Measurements from ENCODE around the gene ABCB9. TPM values are rescaled to one million over a fixed set of nuclear protein-coding genes. Genes with fewer than 3 reads are reported as not detected.

Gene ABCB9
- total RNA-seq, 1 experiment from 2014 or later = 14.7 TPM

GRCh38 chr12:122903693-122904034 lies 62.6 kb downstream of the ABCB9 start:
- ATAC-seq (no peak), DNase-seq (ENCODE audit: low read depth, low spot score) (no peak)
- no peaks in the 10 kb centered on the region for H3K79me2 ChIP-seq (ENCODE audit: insufficient read depth, low read length)
- intact Hi-C loops (cut with micrococcal nuclease) = no loop called here
- H3K9ac ChIP-seq (ENCODE audit: low read length) = no peak overlapping the region
- H2AFZ ChIP-seq (ENCODE audit: low read depth, low read length, poor library complexity, severe bottlenecking) = no peak overlapping the region
- no peaks in the 10 kb centered on the region for H3K9me2 ChIP-seq (ENCODE audit: insufficient read depth)
- no peaks in the 10 kb centered on the region for H3K36me3 ChIP-seq (ENCODE audit: control insufficient read depth in 1 of 2, insufficient read depth in 2 of 2, low read length in 2 of 2)
- no peak overlapping the region for H3K27ac ChIP-seq (ENCODE audit: low read depth, low read length)
- POLR2A ChIA-PET = no interaction called here
- CTCF ChIA-PET = interaction anchor here (1.5 kb wide), 1 partner anchor 12 kb away, joined by 3 read pairs; no protein-coding TSS in a partner anchor
- H3K4me3 ChIP-seq (replicated peaks in 1 of 2; ENCODE audit: low read depth in 1 of 2, low read length in 2 of 2) = no peak overlapping the region
- no peak overlapping the region for H3K4me2 ChIP-seq (ENCODE audit: low read length)
- no peaks in the 10 kb centered on the region for H3K27me3 ChIP-seq (ENCODE audit: insufficient read depth, low read length)
- RAD21 ChIA-PET (ENCODE audit: low non-redundant PET in 1 of 2, low total read pairs in 2 of 2, uncharacterized antibody in 2 of 2, unreplicated experiment in 2 of 2) = no interaction called here
- H3K4me1 ChIP-seq (ENCODE audit: control insufficient read depth in 1 of 2, insufficient read depth in 2 of 2, low read length in 2 of 2) = peaks cover 0 to 8% of the 10 kb centered on the region in 2 experiments; a peak in 3 of 4 replicates
- no peaks in the 10 kb centered on the region for H4K20me1 ChIP-seq (ENCODE audit: insufficient read depth)
- no peaks in the 10 kb centered on the region for H3K9me3 ChIP-seq (ENCODE audit: control insufficient read depth in 1 of 2, insufficient read depth in 1 of 2, low read depth in 1 of 2, low read length in 2 of 2)
- no TSS peak for BruUV-seq (replicated peaks)
- no peak for TF ChIP-seq SRF (IDR thresholded peaks at IDR 0.05; ENCODE audit: low read depth)
- no peak for TF ChIP-seq TCF7L2 (IDR thresholded peaks at IDR 0.05; ENCODE audit: borderline replicate concordance, extremely low read depth, insufficient read depth, insufficient read length)
- no peak for TF ChIP-seq CTCF (IDR thresholded peaks at IDR 0.05 in 2 of 3, conservative IDR thresholded peaks at IDR 0.05 in 1 of 3; ENCODE audit: borderline replicate concordance in 1 of 3, insufficient read depth in 1 of 3, low read depth in 2 of 3, low read length in 2 of 3)
- no peak for TF ChIP-seq ATF3 (IDR thresholded peaks at IDR 0.05)

- Histone ChIP-seq H3K9me3 (ENCODE audit: control insufficient read depth in 1 of 2, insufficient read depth in 1 of 2, low read depth in 1 of 2, low read length in 2 of 2) (no peaks in the 10 kb centered on the region), H3K4me2 (ENCODE audit: low read length) (no peak overlapping the region), H3K4me1 (ENCODE audit: control insufficient read depth in 1 of 2, insufficient read depth in 2 of 2, low read length in 2 of 2) (peaks cover 0 to 12% of the 10 kb centered on the region in 2 experiments; a peak in 3 of 4 replicates), H3K27ac (ENCODE audit: low read depth, low read length) (no peak overlapping the region), H3K36me3 (ENCODE audit: control insufficient read depth in 1 of 2, insufficient read depth in 2 of 2, low read length in 2 of 2) (no peaks in the 10 kb centered on the region), H4K20me1 (ENCODE audit: insufficient read depth) (no peaks in the 10 kb centered on the region), H3K4me3 (replicated peaks in 1 of 2; ENCODE audit: low read depth in 1 of 2, low read length in 2 of 2) (no peak overlapping the region), H3K79me2 (ENCODE audit: insufficient read depth, low read length) (no peaks in the 10 kb centered on the region), H3K9me2 (ENCODE audit: insufficient read depth) (no peaks in the 10 kb centered on the region), H3K27me3 (ENCODE audit: insufficient read depth, low read length) (no peaks in the 10 kb centered on the region), H3K9ac (ENCODE audit: low read length) (no peak overlapping the region), H2AFZ (ENCODE audit: low read depth, low read length, poor library complexity, severe bottlenecking) (no peak overlapping the region)
- CTCF ChIA-PET = interaction anchor here (1.5 kb wide), 1 partner anchor 11 kb away, joined by 3 read pairs; no protein-coding TSS in a partner anchor
- RAD21 ChIA-PET (ENCODE audit: low non-redundant PET in 1 of 2, low total read pairs in 2 of 2, uncharacterized antibody in 2 of 2, unreplicated experiment in 2 of 2) = no interaction called here
- BruUV-seq (replicated peaks) = no TSS peak
- intact Hi-C loops (cut with micrococcal nuclease) = no loop called here
- POLR2A ChIA-PET = no interaction called here
- ATAC-seq (no peak), DNase-seq (ENCODE audit: low read depth, low spot score) (no peak)
- TF ChIP-seq EGR1 (IDR thresholded peaks at IDR 0.05; ENCODE audit: low read depth) (no peak), CBX3 (IDR thresholded peaks at IDR 0.05; ENCODE audit: low read depth) (no peak), TCF7L2 (IDR thresholded peaks at IDR 0.05; ENCODE audit: borderline replicate concordance, extremely low read depth, insufficient read depth, insufficient read length) (no peak), CTCF (IDR thresholded peaks at IDR 0.05 in 2 of 3, conservative IDR thresholded peaks at IDR 0.05 in 1 of 3; ENCODE audit: borderline replicate concordance in 1 of 3, insufficient read depth in 1 of 3, low read depth in 2 of 3, low read length in 2 of 3) (no peak), RAD21 (IDR thresholded peaks at IDR 0.05; ENCODE audit: low read depth) (no peak), ZFX (IDR thresholded peaks at IDR 0.05) (no peak), SIN3A (IDR thresholded peaks at IDR 0.05; ENCODE audit: low read depth) (no peak), EZH2 (IDR thresholded peaks at IDR 0.05) (no peak), ZNF274 (IDR thresholded peaks at IDR 0.05; ENCODE audit: low read depth, low read length) (no peak)
Measured at GRCh38 chr12:122902854-122903692, 63.2 kb downstream of the ABCB9 start.

All from HCT116 (cell line).